Femur (tissue), 1 donor: ENCODE data around the gene ABLIM1.

ENCODE experiments used
- DNase-seq: peaks from one replicate; pipeline ENCODE4 v3.0.0-alpha.2; 2017

Gene ABLIM1

GRCh38 chr10:114401195-114401791 is 256.8 kb downstream of the ABLIM1 start:
- peak; percentile 87 for DNase-seq

- no peak for DNase-seq
Measured at GRCh38 chr10:114400091-114400490, 258.0 kb downstream of the ABLIM1 start.

DNA sequence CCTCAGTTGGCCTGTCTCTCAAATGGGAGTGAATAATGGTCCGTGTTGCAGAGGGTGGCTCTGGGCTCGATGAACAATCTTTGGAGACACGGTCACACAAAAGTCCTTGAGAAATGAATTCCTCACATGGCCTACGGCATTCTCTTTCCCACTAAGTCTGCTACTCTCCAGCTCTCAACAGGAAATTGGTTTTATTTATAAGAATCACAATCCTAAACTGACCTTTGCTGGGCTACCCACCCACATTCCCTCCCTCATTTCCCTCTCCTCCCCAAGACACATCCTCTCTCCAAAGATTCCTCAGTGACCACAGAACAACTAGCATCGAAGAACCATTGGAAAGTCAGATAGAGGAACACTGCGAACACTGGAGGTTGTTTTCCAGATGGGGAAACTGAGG is 258.5 kb downstream of the ABLIM1 start:
- DNase-seq, result no peak

DNA sequence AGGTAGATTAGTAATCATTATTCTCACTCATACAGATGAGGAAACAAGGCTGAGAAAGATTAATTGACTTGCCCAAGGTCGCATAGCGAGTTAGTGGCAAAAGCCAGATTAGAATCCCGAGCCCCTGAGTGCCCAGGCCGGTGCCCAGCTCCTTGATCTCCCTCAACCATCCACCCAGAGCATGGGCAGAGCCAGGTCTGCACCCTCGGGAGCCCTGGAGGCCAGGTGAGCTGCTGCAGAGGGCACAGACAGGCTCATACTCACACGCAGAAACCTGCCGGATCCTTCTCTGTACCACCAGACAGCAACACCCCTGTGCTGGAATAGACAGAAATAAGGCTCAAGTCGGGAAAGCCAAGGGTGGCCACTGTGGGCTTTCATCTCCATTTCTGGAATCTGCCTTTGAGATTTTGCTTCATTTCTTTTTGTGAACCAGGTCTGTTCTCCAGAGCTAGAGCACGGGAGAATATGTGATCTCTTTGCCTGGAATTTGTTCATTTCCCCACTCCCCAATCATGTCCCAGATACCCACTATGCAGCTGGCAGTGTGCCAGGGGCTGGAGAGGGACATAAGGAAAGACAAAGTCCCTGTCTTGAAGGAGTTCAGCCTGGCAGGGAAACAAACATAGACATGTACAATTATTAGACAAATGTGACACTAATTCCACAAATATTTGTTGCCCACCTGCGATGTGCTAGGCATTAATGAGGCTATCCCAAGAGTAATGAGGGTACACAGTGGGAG is 259.3 kb downstream of the ABLIM1 start:
- no peak for DNase-seq

GRCh38 chr10:114397651-114398145 is 260.4 kb downstream of the ABLIM1 start:
- peak; percentile 59 for DNase-seq

- DNase-seq, result no peak
Measured at GRCh38 chr10:114396464-114396863, 261.6 kb downstream of the ABLIM1 start.

DNA sequence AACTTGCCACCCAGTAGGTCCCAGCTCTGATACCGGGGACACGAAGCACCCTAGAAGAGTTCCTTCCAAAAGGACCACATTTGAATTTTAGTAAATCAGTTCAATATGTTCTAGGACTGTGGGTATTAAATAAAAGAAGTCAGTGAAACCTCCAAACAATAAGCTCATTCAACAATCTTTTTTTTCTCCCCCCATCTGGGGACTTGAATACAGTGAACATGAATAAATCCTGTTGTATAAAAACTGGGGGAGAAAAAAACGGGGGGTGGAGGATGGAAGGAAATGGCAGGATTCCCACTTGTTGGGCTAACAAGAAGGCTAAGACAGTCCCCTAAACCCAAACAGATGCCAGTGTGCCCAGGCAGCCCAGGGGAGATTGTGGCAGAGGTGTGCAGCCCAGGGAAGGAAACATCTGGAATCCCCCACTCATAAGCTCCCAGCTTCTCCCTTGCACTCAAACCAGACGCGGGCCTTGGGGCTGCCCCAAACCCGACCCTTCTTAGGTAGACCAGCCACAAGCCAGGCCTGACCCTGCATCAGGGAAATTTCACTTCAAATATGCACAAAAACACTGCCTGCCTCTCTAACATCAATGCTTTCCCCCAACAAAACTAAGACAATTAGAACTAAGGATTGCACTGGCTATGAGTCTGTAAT is 262.6 kb downstream of the ABLIM1 start:
- DNase-seq, result no peak

DNA sequence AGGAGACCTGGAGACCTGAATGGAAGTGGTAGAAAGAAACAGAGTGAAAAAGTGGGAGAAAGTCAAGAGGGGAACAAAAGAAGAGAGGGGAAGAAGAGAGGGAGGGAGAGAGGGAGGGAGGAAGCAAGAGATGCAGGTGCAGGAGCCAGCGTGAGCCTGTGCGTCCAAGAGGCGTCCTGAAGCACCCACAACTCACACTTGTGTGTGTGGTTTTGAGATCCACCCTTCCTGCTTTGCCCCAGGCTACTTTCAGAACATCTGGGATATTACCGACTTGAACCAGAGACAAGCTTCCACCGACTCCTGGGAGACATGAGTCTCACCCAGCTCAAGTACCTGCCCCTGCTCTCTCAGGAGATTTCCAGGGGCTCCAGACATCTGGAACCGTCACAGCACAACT is 263.5 kb downstream of the ABLIM1 start:
- no peak for DNase-seq

GRCh38 chr10:114393886-114394285 is 264.2 kb downstream of the ABLIM1 start:
- DNase-seq, result no peak

DNA sequence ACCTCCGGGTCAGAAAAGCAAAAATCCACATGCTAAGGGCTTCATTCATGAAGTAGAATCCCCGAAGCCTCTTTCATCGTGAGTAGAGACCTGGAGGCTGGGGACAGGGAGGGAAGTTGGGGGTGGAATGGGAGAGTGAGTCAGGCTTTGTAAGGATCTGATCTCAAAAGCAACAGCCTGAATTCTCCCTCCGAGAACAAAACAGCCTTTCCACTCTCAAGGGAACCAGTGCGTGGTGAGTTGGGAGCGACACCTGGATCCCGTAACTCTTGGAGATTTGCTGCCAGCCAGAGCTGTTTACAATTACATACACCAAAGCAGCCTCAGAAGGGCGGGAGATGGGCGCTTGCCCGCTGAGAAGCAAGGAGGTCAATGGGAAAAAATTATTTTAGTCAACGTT is 264.6 kb downstream of the ABLIM1 start:
- DNase-seq, result no peak

- DNase-seq, result peak; percentile 73
Measured at GRCh38 chr10:114392112-114392835, 265.8 kb downstream of the ABLIM1 start.

DNA sequence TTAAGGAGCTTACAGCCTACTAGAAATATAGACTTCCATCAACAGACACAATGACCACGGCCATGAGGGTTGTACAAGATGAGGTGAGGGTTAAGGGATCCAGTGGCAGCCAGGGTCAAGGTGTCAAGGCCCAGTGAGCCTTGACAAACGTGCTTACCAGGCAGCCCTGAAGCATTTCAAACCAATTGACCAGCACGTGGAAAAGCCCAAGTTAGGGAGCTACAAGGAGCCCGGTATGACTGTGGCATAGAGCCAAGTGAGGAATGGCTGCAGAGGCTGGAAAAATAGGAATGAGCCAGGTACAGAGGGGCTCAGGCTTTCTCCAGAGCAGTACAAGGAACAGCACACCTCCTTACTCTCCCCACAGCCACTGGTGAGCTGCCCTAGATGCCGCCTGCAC is 266.5 kb downstream of the ABLIM1 start:
- DNase-seq, result no peak

DNA sequence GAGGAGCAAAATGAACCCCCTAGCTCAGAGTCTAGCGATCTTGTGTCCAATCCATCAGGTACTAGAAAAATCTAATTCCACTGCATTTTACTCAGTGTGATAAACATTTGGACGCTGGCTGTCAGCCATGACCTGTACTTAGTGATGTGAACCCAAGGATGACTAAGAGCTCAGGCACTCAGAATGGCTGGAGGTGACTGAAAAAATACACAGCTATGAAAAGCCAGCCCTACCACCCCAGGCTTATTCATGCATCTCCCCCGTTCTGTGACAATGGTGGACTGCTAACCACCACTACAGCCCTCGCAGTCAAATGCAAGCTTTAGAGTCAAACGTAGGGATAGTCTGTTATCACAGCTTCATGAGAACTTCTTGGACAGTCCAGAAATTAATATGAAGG is 268.6 kb downstream of the ABLIM1 start:
- DNase-seq, result no peak

- no peak for DNase-seq
Measured at GRCh38 chr10:114388275-114388674, 269.8 kb downstream of the ABLIM1 start.

DNA sequence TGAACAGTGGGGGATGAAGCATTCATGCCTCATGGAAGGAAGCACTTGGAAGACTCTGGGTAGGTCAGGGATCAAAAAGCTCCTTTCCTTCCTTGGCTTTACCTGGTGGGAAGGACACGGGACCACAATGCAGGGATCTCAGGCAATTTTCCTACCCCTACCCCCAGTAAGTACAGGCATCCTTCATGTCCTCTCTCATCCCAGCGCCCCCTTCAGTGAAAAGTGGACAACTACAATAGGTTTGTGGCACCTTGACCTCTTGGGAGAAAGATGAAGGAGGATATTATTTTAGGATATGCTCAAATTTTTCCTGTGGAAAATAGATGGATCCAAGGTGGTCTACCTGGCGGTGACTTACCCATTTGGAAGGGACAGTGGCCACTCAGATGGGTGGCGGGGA is 270.3 kb downstream of the ABLIM1 start:
- DNase-seq, result no peak

GRCh38 chr10:114386452-114386851 is 271.6 kb downstream of the ABLIM1 start:
- DNase-seq, result no peak

DNA sequence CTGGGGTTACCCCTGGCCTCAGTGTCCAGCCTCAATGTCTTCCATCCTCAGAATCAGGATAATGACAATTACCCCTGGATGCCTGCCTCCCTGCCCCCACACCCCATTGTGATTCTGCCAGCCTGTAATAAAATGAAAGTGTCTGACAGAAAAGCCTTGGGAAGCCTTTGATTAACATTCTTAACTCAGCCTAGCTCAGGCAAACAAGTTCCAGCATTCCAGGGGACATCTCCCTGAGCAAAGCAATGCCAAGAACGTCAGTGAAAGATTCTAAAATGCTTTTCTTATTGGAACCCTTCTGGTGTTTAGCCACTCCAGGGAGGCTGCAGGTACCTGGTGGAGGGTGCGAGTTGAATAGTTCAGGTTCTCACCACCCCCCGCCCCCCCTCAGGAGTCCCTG is 272.5 kb downstream of the ABLIM1 start:
- DNase-seq, result no peak

- no peak for DNase-seq
Measured at GRCh38 chr10:114384601-114385000, 273.5 kb downstream of the ABLIM1 start.

DNA sequence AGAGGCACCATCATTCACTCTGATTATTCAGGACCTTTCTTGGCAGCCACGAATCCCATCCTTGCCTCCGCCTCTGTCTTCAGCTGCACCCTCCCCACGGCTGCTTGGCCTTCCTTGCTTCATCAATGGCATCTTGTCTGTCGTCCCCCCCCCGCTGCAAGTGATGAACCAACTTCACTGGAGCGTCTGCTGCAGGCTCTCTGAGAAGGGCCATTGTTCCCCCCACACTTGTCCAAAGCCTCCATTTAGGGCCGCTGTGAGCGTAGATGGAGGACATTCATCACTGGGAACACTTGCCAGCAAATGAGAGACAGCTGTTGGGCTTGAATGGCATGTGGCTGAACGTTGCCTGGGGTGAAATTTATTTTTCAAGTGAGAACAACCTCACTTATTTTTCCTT is 273.9 kb downstream of the ABLIM1 start:
- peak; percentile 39 for DNase-seq
